ENCODE measurements around the gene HS1BP3.

GRCh38 chr2:20678780-20679179 is 27.9 kb upstream of the HS1BP3 start:
- TF ChIP-seq CTCF (conservative IDR thresholded peaks at IDR 0.05) (no peak), EZH2 (IDR thresholded peaks at IDR 0.05; ENCODE audit: low read depth) (no peak)

All from PC-9 (cell line).